MM.1S (cell line): ENCODE measurements around the gene IL1RAPL2.

Experiments used
- EZH2 ChIP-seq: fragments of 300-600 bp; sonication (generic); optimal IDR thresholded peaks from 2 replicates; pipeline ENCODE3; 2017; ENCODE audit warnings: low read depth, mild to moderate bottlenecking, antibody characterized with exemption, low read length, mixed read lengths
- TF ChIP-seq, protein P1 (sequence below): fragments of 300-600 bp; sonication (generic); IDR thresholded peaks from 2 replicates; pipeline ENCODE4 v1.5.1; 2016; ENCODE audit warnings: antibody characterized with exemption, low read length, mixed read lengths

DNA sequence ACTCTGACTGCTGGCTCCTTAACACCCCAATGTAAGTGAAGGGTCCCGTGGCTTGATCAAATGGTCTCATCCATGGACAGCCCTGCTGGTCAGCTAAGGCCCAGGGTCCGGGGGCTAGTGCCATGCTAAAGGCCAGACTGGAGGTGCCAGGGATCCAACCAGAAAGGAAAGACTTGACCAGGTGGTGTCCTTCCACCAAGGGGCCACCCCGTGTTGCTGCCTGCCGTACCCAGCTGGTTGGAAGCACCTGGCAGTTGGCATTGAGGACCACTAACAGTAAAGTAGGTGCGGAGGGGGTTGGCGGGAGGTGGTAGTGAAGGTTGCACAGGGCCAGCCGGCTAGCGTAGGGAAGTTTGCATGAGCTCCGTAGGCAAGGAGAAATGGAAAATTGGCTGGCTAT, 1.7 kb upstream of the IL1RAPL2 start:
- TF ChIP-seq, protein P1, sequence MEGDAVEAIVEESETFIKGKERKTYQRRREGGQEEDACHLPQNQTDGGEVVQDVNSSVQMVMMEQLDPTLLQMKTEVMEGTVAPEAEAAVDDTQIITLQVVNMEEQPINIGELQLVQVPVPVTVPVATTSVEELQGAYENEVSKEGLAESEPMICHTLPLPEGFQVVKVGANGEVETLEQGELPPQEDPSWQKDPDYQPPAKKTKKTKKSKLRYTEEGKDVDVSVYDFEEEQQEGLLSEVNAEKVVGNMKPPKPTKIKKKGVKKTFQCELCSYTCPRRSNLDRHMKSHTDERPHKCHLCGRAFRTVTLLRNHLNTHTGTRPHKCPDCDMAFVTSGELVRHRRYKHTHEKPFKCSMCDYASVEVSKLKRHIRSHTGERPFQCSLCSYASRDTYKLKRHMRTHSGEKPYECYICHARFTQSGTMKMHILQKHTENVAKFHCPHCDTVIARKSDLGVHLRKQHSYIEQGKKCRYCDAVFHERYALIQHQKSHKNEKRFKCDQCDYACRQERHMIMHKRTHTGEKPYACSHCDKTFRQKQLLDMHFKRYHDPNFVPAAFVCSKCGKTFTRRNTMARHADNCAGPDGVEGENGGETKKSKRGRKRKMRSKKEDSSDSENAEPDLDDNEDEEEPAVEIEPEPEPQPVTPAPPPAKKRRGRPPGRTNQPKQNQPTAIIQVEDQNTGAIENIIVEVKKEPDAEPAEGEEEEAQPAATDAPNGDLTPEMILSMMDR: no peak
- no peak for TF ChIP-seq EZH2
